HG03558 (cell line): ENCODE results near the gene FBXW5.

ENCODE experiments used
- ATAC-seq: cut with Tn5 transposase; IDR thresholded peaks from one replicate; pipeline ENCODE4 v1.9.1; 2021; ENCODE audit warnings: moderate number of reproducible peaks; ENCODE audit not compliant: unreplicated experiment; ENCODE audit errors: extremely low read depth

Gene FBXW5

DNA sequence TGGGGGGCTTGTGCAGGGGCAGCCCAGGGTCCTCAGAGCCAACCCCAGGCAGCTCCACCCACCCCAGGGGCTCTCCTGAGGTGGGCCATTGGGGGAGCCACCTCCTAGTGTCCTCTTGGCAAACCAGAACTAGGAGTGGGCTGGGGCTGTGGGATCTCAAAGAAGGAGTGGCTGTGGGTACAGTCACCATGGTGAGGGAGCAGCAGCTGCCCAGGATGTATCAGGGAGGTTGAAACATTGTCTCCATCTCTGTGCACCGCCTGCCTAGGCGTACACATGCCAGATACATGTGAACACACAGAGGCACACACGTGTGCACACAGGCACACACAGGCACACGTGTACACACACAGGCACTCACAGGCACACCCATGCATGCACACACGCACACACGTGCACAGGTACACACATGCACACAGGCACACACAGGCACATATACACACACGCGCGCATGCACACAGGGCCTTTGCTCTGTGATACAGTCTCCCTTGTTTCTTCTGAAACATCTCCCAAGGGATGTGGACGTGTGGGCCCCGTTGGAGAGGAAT, 18.2 kb upstream of the FBXW5 start:
- no peak for ATAC-seq

DNA sequence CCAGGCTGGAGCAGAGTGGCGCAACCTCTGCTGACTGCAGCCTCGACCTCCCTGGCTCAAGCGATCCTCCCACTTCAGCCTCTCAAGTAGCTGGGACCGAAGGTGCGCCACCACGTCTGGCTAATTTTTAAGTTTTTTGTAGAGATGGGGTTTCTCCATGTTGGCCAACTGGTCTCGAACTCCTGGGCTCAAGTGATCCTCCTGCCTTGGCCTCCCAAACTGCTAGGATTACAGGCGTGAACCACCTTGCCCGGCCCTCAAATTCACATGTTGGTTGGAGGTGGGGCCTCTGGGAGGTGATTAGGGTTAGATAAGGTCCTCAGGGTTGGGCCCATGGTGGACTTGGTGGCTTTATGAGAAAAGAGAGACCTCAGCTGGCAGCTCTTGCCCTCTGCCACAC, 17.6 kb upstream of the FBXW5 start:
- ATAC-seq = no peak

DNA sequence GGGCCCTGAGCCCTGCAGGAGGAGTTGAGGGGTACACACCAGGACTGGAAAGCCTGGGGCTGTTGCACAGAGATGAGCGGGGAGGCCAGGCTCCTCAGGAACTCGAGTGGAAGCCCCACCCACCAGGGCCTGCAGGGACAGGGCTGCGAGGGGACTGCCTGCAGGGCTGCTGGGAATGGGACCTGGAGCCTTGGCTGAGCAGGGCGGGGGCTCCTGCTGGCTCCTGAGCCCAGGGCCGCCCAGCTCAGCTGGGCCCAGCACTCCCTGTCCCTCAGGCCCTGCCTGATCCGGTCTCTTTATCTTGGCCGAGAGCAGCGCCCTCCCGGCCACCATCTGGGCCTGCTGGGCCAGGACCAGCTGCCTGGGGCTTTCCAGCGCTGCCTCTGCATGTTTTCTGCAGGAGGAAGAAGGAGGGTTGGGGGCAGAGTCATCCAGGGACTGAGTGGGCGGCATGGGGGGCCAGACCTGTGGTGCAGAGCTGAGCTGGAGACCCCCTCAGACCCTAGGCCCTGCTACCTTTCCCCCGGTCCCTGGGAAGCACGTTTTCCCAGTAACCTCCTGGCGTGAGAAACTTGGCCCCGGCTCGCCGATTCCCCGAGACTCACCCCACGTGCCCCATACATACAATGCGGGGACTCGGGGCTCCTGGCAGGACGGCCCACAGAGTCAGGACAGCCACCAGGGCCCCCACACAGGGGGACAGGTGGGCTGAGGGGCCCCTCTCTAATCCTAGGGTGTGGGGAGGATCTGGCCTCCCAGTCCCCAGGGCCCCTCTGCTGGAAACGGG, 16.9 kb upstream of the FBXW5 start:
- no peak for ATAC-seq

DNA sequence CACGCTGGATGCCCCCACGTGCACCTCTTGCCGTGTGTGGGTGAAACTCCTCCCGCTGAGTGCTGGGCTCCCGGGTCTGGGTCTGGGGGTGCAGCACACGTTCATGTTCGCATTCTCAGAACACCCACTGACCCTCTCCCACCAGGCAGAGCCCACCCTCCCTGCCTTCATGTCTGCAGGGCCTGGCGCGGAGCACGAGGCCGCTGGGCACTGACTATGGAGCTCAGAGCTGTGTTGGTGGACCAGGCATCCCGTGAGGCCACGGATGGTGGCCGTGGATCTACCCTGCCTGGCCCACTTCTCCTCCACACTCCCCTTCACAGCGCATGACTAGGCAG, 16.4 kb upstream of the FBXW5 start:
- ATAC-seq = no peak

DNA sequence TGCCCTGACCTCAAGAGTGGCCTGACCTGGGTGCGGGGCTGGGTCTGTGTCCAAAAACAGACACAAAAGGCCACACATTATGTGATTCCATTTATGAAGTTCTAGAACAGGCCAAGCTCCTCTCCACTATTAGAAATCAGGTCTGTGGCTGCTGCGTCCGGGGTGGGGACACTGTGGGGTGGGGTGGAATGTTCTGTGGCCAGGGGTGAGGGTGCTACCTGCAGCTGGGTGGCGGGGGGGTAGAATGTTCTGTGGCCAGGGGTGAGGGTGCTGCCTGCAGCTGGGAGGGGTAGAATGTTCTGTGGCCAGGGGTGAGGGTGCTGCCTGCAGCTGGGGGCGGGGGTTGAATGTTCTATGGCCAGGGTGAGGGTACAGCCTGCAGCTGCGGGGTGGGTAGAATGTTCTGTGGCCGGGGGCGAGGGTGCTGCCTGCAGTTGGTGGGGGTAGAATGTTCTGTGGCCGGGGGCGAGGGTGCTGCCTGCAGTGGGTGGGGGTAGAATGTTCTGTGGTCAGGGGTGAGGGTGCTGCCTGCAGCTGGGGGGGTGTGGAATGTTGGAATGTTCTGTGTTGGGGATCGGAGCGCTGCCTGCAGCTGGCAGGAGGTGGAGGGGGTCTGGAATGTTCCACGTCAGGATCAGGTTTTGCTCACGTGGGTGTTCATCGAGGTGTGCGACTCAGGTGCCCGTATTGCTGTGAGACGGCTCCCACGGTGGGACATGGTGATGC, 15.8 kb upstream of the FBXW5 start:
- ATAC-seq = no peak

DNA sequence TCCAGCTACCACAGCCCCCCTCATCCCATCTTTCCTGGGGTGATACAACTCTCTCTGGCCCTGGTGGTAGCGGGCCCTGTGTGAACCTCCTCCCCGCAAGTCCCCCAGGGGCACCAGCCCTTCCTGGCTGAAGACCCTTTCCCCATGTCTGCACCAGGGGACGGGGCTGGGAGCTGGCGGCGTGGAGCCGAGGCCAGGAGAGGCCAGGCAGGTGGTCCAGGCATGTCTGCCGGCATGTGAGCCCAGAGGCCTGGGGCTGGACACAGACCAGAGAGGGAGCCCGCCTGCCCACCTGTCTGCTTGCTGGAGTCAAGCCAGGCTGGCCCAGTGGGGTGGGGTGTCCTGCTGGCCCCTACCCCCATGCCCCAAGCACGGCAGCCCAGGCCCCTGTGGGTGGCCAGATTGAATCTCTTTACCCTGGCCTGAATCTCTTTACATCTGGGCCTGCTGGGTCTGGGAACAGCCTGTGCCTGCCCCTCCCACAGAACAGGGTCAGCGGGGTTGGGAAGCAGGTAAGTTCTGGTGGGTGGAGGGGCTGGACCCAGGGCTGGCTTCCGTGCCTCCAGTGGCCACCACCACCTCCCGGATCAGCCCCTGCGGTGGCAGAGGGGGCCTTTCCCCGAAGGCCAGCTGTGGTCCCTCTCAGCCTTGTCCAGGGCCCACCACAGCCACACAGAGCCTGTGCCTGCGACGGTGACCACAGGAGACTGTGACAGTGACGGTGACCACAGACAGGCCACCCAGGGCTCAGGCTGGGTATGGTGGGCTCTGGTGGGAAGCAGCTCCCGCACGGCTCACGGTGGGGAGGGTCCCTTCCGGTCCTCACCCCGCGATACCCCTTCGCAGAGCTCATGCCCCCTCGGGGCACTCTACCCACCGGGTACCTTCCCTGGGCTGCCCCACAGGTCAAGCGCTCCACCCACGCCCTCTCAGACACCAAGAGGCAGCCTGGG, 14.6 kb upstream of the FBXW5 start:
- no peak for ATAC-seq

DNA sequence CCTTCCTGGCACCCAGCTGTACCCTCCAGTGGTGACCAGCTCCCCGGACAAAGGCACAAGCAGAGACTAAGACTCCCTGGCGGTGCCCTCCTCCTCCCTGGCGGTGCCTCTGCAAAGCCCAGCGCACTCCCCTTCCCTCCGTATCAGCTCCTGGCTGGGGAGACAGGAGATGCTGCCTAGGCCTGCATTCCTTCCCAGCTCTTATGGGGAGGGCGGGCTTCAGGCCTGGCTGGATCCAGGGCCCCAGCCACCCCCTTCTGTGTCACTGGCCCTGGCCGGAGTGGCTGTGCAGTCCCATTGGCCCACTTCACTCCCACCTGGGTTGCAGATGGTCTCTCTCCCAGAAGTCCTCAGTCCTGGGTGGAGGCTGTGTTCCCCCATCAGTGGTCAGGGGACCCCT, 13.9 kb upstream of the FBXW5 start:
- ATAC-seq = no peak

DNA sequence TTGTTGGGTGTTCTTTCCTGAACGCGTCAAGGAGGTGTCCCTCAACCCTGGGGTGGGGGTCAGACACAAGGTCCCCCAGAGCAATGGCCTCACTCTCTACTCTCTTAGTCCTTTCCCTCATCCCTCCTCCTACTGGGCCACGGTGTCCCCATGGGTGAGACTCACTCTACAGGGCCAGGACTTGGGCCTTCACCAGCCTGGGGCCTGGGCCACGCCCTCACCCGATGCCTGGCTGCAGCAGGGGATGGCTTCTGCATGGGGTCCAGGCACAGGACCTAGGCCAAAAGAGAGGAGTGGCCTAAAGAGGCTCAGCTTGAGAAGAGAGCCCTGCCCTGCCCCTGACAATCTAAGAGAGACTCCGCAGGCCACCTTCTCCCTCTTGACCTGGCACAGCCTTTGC, 13.4 kb upstream of the FBXW5 start:
- ATAC-seq = no peak

DNA sequence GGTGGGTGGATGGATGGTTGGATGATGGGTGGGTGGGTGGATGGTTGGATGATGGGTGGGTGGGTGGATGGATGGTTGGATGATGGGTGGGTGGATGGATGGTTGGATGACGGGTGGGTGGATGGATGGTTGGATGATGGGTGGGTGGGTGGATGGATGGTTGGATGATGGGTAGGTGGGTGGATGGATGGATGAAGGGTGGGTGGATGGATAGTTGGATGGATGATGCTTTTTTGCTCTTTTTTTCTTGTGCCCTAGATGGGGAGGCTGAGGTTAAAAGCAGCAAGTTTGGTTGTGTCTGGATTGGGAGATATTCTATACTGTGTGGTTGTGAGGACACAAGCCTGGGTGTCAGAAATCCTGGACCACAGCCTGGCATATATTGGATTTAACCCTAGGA, 12.9 kb upstream of the FBXW5 start:
- ATAC-seq = no peak

DNA sequence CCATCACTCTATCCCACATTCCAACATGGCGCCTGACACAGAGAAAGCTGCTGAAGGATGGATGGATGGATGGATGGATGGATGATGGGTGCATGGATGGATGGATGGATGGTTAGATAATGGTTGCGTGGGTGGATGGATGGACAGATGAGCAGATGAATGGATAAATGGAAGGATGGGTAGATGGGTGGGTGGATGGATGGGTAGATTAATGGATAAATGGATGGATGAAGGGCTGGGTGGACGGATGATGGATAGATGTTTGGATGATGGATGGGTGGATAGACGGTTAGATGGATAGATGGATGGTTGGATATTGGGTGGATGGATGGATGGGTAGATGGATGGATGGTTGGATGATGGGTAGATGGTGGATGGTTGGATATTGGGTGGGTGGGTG, 12.1 kb upstream of the FBXW5 start:
- ATAC-seq = no peak

DNA sequence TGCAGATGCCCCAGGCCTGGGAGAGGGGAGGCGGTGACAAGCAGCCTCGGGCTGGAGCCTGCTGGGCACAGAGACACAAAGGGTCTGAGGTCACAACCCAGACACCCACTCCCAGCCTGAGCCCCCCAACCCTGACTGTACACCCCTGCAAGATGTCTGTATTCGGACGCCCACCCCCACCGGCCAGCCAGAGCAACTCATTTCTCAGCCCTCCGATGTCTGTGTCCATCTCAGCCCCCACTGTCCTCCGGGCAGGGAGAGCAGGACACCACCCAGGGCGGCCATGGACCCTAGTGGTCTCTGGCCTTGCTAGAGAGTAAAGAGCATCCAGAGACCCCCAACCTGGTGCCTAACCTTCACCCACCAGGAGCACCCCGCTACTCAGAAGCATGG, 11.4 kb upstream of the FBXW5 start:
- ATAC-seq = no peak

DNA sequence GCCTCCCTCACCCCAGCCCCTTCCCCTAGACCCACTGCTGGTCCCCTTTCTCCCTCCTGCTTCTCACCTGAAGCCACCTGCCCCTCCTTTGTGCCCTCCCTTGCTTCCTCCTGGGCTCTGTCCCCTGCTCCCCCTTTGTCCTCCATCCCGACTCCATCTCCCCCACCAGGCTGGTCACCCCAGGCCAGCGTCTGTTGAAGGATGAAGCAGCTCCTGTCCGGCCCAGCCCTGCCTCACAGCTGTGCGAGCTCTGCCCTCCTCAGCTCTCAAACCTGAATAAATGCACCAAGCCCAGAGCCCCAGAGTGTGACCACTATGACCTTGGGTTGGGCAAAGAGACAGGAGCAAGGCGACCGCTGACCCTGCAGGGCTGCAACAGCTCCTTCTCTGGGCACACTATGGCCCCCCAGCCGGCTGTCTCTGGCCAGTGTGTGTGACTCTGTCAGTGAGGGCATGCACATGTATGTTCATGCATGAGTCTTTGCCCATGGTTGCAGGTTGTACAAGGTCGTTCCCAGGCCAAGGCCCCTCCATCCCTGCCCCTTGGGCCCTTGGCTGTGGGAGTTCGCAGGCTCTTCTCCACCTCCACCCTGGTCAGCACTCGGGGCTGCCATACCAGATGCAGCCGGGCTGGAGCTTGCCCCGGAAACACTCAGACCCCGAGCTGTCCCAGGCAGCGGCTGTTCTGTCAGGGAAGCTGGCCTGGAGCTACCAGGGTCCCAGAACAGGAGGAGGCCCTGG, 10.8 kb upstream of the FBXW5 start:
- no peak for ATAC-seq

DNA sequence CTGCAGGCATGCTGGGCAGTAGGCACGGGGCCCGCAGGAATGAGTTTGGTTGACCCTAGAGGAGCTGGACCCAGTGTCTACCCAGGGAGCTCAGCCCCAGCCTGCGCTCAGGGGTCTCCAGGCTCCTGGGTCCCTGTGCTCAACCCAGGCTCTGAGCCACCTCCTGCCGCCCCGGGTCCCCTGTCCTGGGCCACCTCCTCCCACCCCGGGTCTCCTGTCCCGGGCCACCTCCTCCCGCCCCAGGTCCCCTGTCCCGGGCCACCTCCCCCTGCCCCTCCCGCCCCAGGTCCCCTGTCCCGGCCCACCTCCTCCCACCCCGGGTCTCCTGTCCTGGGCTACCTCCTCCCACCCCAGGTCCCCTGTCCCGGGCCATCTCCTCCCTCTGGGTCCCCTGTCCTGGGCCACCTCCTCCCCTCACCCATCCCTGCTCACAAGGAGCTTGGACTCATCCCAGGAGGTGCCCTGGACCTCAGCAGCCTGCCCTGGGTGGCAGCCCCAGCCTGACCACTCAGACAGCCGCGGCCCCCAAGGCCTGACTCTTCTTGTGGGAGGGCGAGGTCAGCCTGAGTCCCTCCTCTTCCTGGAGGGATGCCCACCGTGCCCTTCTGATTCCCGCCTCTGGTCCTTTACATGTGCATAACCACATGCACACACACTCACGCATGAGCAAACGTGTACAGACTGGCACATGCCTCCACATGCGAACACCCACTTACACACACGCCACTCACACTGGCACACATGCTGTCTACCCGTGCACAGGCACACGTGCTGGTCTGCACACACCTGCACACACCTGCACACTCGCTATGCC, 9.9 kb upstream of the FBXW5 start:
- no peak for ATAC-seq

DNA sequence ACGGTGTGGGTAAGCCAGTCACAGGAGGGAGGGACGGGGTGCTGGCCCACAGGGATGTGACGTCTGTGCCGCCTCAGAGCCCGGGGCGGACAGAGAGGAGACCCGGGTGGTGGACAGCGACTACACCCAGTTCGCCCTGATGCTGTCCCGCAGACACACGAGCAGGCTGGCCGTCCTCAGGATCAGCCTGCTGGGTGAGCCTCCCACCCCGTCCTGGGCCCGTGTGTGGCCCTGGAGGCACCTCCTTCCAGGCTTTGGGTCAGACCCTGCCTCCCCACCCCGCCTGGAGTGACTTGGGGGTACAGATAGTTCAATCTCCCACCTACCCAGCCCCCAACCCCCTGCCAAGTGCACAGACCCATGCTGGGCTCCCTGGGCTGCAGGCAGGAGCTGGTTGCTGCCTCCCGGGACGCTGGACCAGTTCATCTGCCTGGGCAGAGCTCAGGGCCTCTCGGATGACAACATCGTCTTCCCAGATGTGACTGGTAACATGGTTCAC, 9.3 kb upstream of the FBXW5 start:
- ATAC-seq = no peak

DNA sequence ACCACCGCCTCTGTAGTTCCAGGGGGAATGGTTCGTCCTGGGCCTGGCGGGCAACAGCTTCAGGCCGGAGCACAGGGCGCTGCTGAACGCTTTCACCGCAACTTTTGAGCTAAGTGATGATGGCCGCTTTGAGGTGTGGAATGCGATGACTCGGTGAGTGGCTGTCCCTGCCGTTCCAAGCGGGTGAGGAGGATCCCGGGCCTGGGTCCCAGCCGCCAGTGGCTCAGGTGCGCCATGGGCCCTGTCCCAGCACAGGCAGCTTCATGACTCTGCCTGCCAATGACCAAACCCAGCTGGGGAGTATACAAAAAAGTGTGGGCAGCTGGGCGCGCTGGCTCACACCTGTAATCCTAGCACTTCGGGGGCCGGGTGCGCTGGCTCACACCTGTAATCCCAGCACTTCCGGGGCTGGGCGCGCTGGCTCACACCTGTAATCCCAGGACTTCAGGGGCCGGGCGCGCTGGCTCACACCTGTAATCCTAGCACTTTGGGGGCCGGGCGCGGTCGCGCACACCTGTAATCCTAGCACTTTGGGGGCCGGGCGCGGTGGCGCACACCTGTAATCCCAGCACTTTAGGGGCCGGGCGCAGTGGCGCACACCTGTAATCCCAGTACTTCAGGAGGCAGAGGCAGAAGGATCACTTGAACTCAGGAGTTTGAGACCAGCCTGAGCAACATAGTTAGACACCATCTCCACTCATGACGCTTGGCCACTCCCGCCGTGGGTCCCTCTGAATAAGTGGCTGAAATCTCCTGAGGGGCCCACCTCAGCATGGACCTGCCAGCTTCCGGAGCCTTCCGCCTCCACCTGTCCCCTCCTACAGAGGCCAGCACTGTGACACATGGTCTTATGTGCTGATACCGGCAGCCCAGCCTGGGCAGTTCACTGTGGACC, 8.6 kb upstream of the FBXW5 start:
- ATAC-seq = no peak

DNA sequence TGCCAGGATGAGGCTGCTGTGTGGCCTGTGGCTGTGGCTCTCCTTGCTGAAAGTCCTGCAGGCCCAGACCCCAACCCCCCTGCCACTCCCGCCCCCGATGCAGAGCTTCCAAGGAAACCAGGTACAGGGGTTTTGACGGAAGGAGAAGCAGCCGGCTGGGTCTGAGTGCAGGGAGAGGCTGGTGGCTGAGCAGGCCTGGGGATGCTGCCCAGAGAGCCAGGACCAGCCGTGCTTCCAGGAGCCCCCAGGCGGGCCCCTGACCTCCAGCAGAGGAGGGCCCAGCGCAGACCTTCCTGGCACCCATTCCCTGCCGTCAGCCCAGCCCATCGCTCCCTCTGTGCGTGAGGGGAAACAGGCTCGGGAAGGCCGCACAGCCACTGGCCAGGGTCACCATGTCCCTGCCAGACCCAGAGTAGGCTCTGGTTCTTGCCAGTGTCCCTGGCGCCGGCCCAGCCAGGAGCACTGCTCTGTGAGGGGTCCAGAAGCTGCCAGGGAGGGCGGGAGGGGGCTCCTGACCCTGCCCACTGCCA, 7.8 kb upstream of the FBXW5 start:
- ATAC-seq = no peak

DNA sequence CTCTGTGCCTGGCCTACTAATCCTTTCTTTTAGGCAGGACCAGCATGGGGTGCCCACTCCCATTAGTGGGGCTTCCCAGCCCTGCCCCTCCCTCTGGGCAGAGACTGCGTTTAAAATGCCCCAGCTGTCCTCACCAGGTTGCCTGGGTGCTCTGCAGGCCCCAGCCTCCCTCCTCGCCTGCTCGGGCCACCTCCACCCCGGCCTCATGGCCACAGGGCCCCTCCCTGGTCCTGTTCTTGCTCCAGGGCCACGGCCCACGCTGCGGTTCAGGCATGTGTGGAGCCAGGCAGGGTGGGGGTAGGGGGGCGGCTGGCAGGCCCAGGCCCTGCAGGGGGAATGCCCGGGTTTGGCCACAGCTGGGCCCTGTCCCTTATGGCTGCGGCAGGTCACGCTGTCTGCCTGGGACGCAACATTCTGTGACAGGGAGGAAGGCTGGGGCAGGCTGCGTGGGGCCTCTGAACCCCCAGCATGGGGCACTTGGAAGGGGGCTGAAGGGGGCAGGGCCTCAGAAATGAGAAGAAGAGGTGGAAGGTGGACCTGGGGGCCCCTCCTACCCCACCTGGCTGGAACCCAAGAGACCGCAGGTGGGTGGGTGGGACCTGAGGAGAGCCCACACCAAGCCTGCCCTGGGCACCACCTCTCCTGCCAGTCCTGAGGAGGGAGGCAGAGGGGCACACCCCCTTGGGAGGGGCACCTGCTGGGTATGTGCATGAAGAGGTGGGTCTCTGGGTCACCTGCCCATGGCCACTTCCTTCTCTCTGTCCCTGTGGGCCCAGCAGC, 7.2 kb upstream of the FBXW5 start, which contains the start of gene LCN12:
Gene LCN12, plus strand, starts transcription at position 733 of the 780 bp plus-strand sequence. CDS start 55 bp downstream, outside the sequence.
- ATAC-seq = no peak
